GM12801 (cell line): ENCODE data around the gene ZDHHC8.

Experiments
- TF ChIP-seq, protein P1 (sequence below): IDR thresholded peaks from one replicate; pipeline ENCODE4 v1.5.1; 2011; ENCODE audit warnings: control low read depth; ENCODE audit not compliant: insufficient read length; ENCODE audit errors: extremely low read depth

The ZDHHC8 gene

DNA sequence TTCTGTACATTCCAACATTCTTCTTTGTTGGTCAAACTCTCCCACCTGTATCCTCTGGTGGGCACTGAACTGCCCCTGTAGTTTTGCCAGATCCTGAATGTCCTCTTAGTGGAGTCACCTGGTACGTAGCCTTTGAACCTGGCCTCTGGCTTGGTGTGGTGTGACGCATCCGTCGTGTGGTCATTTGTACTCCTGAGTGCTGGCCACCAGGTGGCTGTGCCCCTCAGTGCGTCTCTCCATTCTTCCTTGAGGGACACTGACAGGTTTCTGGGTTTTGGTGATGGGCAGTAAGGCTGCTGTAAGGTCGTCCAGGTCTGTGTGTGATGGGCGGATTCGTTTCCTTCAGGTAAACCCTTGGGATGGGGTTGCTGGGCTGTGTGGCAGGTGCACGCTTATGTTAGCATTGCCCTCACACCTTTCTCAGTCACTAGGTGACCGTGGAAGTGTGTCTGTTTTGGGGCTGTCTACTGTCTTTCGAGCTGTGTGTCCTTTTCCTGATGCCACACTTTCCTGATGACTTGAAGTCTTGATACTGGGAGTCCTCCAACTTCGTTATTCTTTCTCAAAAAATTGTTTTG is 29.3 kb upstream of the ZDHHC8 start:
- TF ChIP-seq, protein P1, sequence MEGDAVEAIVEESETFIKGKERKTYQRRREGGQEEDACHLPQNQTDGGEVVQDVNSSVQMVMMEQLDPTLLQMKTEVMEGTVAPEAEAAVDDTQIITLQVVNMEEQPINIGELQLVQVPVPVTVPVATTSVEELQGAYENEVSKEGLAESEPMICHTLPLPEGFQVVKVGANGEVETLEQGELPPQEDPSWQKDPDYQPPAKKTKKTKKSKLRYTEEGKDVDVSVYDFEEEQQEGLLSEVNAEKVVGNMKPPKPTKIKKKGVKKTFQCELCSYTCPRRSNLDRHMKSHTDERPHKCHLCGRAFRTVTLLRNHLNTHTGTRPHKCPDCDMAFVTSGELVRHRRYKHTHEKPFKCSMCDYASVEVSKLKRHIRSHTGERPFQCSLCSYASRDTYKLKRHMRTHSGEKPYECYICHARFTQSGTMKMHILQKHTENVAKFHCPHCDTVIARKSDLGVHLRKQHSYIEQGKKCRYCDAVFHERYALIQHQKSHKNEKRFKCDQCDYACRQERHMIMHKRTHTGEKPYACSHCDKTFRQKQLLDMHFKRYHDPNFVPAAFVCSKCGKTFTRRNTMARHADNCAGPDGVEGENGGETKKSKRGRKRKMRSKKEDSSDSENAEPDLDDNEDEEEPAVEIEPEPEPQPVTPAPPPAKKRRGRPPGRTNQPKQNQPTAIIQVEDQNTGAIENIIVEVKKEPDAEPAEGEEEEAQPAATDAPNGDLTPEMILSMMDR, result no peak

DNA sequence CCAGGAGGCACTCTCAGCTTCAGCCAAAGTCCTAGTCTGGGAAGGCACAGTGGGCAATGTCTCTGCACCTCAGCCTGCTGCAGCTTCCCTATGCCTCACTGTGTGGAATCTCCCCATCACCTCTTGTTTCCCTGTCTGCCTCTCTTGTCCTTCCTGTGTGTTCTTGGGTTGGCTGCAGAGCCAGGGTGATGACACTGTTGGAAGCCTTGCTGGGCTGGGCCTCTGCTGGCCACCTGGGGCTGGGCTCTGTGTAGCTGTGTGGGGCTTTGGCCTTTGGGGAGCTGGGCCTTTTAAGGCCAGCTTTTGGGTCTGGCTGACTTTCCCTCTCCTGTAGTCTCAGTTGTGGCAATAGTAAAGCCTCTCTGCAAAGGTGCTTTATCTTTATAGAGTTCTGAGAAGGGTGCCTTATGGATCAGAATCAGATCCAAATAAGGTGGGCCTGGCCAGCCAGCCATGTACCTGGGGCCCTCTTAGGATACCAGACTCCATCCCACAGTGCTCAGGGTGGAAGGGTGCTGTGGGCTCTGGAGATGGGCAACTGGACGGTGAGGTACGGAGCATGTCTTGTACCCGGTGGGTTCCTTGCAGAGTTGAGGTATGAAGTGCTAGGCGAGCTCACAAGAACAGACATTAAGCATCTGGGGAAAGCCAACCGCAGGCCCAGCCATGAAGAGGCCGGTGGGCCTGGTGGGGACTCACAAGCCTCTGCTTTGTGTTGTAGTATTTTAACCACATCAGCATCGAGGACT is 26.0 kb upstream of the ZDHHC8 start:
- TF ChIP-seq, protein P1, result no peak

DNA sequence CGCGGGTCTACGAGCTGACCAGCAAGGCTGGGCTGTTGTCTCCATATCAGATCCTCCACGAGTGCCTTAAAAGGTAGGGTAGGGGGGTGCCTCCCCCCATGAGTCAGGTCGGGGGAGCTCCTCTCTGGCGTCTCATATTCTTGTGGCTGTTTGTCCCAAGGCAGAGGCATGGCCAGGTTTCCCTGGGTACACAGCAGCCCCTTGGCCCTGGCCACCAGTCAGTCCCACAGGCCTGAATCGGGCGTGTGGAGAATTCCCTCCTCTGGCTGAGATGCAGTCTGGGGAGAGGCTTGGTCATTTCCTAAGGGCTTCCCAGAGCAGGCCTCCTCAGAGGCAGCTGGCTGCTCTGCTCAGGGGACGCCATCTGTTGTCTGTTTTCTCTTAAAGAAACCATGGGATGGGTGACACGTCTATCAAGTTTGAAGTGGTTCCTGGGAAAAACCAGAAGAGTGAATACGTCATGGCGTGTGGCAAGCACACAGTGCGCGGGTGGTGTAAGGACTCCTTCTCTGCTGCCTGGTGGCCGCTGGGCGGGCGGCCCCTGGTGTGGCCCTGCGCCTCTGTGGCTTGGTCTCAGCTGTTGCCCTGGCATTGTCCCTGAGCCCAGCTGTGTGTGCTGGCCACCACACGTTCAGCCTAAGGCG is 25.3 kb upstream of the ZDHHC8 start:
- TF ChIP-seq, protein P1, result no peak

DNA sequence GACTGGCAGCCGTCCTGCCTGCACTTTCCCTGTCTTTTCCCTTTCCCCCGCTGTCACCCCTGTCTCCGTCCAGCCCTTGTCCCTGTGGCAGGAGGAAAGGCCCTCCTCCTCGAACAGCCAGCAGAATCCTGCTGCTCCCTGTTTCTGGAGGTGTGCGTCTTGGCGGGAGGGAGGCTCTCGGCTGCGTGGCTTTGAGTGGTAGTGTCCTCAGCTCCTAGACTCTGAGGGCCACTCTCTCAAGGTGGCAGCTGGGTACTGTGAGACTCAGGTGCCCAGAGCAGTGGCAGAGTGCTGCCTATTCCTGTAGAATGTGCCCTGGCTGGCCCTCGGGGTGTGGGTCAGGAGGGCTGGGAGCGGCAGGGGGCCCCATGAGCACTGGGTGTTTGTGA is 24.8 kb upstream of the ZDHHC8 start:
- TF ChIP-seq, protein P1, result no peak

DNA sequence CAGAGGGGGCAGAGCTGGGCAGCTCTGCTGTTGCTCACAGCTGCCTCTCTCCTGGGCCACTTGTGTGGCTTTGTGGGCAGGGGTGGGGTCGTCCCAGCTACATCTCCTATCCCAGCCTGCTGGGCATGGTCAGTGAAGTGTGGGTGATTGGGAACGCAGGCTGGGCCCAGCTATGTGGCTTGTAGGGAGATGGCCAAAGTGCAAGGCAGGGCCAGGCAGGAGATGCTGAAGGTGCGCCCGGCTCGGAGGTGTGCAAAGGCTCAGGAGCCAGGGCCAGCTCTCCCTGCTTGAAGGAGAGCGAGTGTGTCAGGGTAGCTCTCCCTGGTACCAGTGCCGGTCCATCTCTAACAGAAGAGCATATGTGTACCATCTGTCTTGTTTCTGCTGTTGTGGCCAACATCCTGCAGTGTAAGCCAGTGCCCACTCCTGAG is 24.1 kb upstream of the ZDHHC8 start:
- TF ChIP-seq, protein P1, result no peak

DNA sequence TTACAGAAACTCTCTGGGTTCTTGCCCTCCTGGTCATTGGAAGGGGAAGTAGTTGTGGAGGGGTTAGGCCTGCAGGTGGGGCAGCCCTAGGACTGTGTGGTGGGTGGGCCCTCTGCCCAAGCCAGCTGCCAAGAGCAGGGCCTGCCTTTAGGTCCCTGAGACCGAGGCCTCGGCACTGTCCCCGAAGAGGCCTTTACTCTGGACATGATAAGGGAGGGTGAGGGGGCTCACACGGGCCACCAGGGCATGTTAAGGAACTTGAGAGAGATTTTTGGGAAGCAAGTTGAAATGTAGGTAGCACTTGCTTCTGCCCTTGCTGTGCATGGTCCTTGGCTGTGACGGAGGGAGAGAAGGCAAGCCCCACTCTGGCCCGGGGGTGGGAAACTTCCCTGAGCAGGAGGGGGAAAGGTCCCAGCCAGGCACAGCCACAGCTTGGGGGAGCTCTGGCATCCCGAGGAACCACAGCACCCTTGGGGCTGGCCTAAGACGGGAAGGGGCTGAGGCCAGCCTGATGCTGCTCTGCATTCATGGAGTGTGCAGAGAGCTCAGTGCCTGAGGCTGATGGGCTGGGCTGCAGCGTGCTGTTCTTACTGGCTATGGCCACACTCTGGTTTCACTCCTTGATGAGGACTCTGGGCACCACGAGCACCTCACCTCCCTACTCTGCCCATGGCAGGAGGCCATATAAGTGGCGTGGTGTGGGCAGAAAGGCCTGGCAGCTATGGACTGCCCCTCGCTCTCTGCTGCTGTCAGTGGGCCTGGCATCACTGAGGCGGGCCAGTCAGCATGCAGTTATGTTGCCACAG is 23.4 kb upstream of the ZDHHC8 start:
- TF ChIP-seq, protein P1, result no peak

DNA sequence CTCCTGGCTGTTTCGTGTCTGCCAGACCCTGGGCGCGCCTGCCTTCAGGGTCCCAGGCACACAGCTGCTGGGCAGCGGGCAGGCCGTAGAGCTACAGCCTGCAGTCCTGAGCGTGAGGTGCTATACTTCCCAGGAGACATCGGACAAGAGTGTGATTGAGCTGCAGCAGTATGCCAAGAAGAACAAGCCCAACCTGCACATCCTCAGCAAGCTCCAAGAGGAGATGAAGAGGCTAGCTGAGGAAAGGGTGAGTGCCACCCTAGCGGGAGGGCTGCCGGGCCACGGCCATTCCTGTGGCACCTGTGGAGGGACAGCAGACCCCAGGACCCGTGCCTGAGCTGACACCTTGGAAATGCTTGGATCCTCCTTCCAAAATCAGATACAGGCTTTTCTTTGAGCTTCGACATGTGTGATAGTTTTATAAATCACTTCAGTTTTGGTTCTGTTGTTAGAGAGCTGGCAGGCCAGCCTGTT is 22.8 kb upstream of the ZDHHC8 start:
- TF ChIP-seq, protein P1, result no peak
